IPS-18a (cell line): ENCODE results near the gene M1AP.

ENCODE experiments used
- H3K27ac ChIP-seq: one replicate; pipeline ENCODE4 v1.5.1; 2013; ENCODE audit warnings: low read length
- H3K27me3 ChIP-seq: one replicate; pipeline ENCODE4 v1.6.1; 2013; ENCODE audit warnings: mild to moderate bottlenecking, low read length; ENCODE audit not compliant: control insufficient read depth, insufficient read depth
- H3K36me3 ChIP-seq: one replicate; pipeline ENCODE4 v1.6.1; 2013; ENCODE audit warnings: low read depth, low read length; ENCODE audit not compliant: control insufficient read depth
- H3K4me1 ChIP-seq: one replicate; pipeline ENCODE4 v1.6.1; 2013; ENCODE audit warnings: low read depth, low read length; ENCODE audit not compliant: control insufficient read depth
- H3K4me3 ChIP-seq: one replicate; pipeline ENCODE4 v1.5.1; 2013; ENCODE audit warnings: low read length
- H3K9ac ChIP-seq: one replicate; pipeline ENCODE4 v1.6.1; 2013; ENCODE audit warnings: mild to moderate bottlenecking, low read length, moderate library complexity
- H3K9me3 ChIP-seq: one replicate; pipeline ENCODE4 v1.6.1; 2013; ENCODE audit warnings: low read depth, low read length; ENCODE audit not compliant: control insufficient read depth

M1AP gene

DNA sequence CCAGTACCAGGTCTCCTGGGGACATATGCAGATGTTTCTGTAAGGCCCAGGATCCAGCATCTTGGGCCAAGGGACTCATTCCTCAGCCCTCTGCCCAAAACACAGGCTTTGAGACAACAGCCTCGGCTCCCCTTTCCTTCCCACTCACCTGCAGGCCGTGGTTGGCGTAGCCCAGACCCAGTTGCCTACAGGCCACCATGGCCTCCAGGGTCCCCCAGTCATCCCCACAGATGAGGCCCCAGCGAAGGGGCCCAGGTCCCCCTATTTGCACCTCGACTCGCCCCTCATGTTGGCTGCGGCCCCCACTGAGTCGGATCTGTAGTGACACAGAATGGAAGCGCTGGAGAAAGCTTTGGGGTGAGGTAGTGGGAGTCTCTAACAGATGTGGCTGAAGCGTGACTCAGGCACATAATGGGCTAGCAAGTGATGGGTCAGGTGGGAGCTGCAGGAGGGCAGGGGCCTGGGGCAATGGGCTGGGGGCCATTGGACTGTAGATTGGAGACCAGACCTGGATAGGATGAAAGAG is 112.6 kb downstream of the M1AP start:
- Histone ChIP-seq H3K9ac (no peak overlapping the region), H3K4me3 (no peak overlapping the region), H3K36me3 (peaks cover 22% of the 10 kb centered on the region), H3K4me1 (no peaks in the 10 kb centered on the region), H3K9me3 (no peaks in the 10 kb centered on the region), H3K27me3 (no peaks in the 10 kb centered on the region), H3K27ac (no peak overlapping the region)

DNA sequence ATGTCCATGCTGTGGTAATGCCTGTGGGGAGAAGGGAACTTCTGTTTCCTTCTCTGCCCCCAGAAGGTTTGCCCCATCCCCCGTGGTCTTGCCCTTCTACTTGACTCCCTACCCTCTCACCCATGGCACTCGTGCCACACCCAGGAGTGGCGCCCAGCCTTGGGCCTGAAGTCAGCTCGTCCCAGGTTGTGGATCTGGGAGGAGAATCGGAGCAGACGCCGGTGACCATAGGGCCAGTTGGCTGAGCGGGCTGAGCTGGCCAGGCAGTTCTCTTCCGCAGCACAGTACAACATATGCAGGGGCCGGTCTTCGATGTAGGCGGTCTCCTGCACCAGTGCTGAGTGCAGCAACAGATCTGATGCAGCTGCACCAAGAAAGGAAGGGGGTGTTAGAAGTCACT is 113.7 kb downstream of the M1AP start:
- no peaks in the 10 kb centered on the region for H3K4me1 ChIP-seq
- H3K9me3 ChIP-seq = no peaks in the 10 kb centered on the region
- no peak overlapping the region for H3K27ac ChIP-seq
- no peaks in the 10 kb centered on the region for H3K27me3 ChIP-seq
- H3K4me3 ChIP-seq = no peak overlapping the region
- peaks cover 22% of the 10 kb centered on the region for H3K36me3 ChIP-seq
- H3K9ac ChIP-seq = no peak overlapping the region

DNA sequence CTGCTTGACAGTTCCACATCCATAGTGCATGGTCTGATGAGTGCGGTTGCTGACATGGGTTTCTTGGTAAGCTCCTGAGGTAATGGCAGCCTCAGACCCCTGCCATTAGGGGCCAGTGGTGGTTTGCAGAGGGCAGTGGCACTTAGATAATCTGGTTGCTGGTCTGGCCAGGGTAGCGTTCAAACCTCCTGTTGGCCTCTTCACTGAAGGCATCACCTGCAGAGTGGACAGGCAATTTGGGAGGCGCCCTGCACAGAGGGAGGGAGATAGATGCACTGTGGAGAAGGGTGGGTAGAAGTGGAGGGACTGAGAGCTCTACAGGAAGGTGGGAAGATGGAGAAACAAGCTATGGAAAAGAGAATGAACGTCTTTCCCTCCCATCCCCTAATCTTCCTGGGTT is 114.7 kb downstream of the M1AP start:
- no peak overlapping the region for H3K9ac ChIP-seq
- no peaks in the 10 kb centered on the region for H3K27me3 ChIP-seq
- no peak overlapping the region for H3K4me3 ChIP-seq
- H3K4me1 ChIP-seq = no peaks in the 10 kb centered on the region
- H3K9me3 ChIP-seq = no peaks in the 10 kb centered on the region
- peaks cover 22% of the 10 kb centered on the region for H3K36me3 ChIP-seq
- H3K27ac ChIP-seq = no peak overlapping the region

DNA sequence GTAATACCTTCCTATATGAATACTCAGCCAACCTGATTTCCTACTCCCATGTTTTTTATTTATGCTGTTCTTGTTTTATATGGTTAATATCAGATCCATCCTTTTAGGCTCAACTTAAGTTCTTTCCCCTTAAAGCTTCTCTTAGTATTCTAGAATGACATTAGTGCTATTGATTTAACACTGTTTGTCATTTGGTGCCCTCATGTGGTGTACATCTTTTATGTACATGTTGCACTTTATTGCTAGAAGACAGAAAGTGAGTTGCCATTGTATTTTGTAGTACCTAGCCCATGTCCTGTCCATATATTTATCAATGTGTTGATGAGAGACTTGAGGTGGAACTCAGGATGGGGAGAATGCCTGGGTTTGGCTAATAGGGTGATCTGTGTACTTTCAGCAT is 115.9 kb downstream of the M1AP start:
- no peak overlapping the region for H3K4me3 ChIP-seq
- no peaks in the 10 kb centered on the region for H3K4me1 ChIP-seq
- H3K27ac ChIP-seq = no peak overlapping the region
- peaks cover 26% of the 10 kb centered on the region for H3K36me3 ChIP-seq
- no peak overlapping the region for H3K9ac ChIP-seq
- H3K9me3 ChIP-seq = no peaks in the 10 kb centered on the region
- no peaks in the 10 kb centered on the region for H3K27me3 ChIP-seq

- Histone ChIP-seq H3K4me3 (no peak overlapping the region), H3K27ac (no peak overlapping the region), H3K27me3 (no peaks in the 10 kb centered on the region), H3K9ac (no peak overlapping the region), H3K9me3 (no peaks in the 10 kb centered on the region), H3K36me3 (peaks cover 32% of the 10 kb centered on the region), H3K4me1 (no peaks in the 10 kb centered on the region)
These were observed 116.5 kb downstream of the M1AP start for GRCh38 chr2:74531666-74532065.

DNA sequence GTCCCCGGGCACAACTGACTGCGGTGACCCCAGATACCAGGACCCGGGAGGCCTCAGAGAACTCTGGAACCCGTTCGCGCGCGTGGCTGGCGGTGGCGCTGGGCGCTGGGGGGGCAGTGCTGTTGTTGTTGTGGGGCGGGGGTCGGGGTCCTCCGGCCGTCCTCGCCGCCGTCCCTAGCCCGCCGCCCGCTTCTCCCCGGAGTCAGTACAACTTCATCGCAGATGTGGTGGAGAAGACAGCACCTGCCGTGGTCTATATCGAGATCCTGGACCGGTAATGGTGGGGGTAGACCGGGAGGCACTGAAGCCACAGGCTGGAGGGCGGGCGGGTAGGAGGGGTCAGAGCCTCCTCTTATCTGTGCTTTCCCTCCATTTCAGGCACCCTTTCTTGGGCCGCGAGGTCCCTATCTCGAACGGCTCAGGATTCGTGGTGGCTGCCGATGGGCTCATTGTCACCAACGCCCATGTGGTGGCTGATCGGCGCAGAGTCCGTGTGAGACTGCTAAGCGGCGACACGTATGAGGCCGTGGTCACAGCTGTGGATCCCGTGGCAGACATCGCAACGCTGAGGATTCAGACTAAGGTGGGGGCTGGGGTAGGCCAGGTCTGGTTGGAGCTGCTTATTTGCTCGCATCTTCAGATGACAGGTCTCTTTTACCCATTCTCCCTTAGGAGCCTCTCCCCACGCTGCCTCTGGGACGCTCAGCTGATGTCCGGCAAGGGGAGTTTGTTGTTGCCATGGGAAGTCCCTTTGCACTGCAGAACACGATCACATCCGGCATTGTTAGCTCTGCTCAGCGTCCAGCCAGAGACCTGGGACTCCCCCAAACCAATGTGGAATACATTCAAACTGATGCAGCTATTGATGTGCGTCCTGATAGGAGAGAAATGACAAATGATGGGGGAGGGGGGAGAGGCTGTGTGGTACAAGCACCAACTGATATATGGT is 117.6 kb downstream of the M1AP start:
- peaks cover 33% of the 10 kb centered on the region for H3K36me3 ChIP-seq
- H3K9me3 ChIP-seq = no peaks in the 10 kb centered on the region
- no peak overlapping the region for H3K27ac ChIP-seq
- peak overlapping the region; percentile 64 for H3K9ac ChIP-seq
- no peaks in the 10 kb centered on the region for H3K4me1 ChIP-seq
- H3K27me3 ChIP-seq = no peaks in the 10 kb centered on the region
- H3K4me3 ChIP-seq = peak overlapping the region; percentile 98

DNA sequence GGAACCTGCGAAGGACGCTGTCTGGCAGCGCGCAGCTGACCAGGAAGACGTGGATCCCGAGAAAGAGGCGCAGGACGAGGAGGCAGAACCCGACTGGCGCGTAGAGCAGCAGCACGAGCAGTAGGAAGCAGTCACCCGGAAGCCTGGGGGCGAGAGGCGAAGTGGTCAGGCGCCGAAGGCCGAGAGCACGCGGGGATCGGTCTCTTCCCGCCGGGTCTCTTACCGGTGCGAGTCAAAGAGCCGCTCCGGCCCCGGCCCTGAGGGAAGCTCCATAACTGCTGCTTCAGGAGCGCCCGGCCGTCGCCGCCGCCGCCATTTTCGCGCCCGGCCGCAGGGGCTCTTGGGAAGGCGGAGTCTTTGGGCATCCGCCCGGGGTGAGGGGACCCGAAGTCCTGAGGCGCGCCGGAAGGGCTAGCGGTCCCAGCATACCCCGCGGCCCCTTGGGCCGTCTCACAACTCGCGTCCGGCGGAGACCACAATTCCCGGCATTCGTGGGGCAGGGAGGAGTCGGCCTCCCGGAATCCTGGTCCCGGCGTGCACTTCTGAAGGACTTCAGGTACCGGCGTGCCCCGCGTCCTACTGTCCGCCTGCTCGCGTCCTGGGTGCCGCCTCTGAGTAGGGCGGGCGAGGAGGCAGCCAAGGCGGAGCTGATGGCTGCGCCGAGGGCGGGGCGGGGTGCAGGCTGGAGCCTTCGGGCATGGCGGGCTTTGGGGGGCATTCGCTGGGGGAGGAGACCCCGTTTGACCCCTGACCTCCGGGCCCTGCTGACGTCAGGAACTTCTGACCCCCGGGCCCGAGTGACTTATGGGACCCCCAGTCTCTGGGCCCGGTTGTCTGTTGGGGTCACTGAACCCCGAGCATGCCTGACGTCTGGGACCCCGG is 118.5 kb downstream of the M1AP start, which contains the start of the genes AUP1 and HTRA2:
TSS of gene AUP1 (minus strand) at position 350 of the 882 bp plus-strand sequence. CDS start at position 273, 77 bp downstream.
TSS of gene HTRA2 (plus strand) at position 577 of the 882 bp plus-strand sequence. CDS start at position 651, 74 bp downstream.
- Histone ChIP-seq H3K27me3 (no peaks in the 10 kb centered on the region), H3K4me1 (no peaks in the 10 kb centered on the region), H3K4me3 (peak within 1 kb of the TSS; percentile 98), H3K9ac (peak within 1 kb of the TSS; percentile 94), H3K27ac (peak within 1 kb of the TSS; percentile 88), H3K36me3 (peaks cover 33% of the 10 kb centered on the region), H3K9me3 (no peaks in the 10 kb centered on the region)

- Histone ChIP-seq H3K4me1 (no peaks in the 10 kb centered on the region), H3K27me3 (no peaks in the 10 kb centered on the region), H3K36me3 (peaks cover 25% of the 10 kb centered on the region), H3K27ac (peak overlapping the region; percentile 88), H3K9me3 (no peaks in the 10 kb centered on the region), H3K9ac (peak overlapping the region; percentile 94), H3K4me3 (peak overlapping the region; percentile 98)
These were observed 119.4 kb downstream of the M1AP start for GRCh38 chr2:74528600-74529356.

GRCh38 chr2:74527741-74528140 is 120.4 kb downstream of the M1AP start:
- no peaks in the 10 kb centered on the region for H3K9me3 ChIP-seq
- no peak overlapping the region for H3K27ac ChIP-seq
- no peaks in the 10 kb centered on the region for H3K4me1 ChIP-seq
- H3K9ac ChIP-seq = no peak overlapping the region
- H3K4me3 ChIP-seq = no peak overlapping the region
- peaks cover 9% of the 10 kb centered on the region for H3K27me3 ChIP-seq
- H3K36me3 ChIP-seq = peaks cover 16% of the 10 kb centered on the region

GRCh38 chr2:74526649-74527230 is 121.4 kb downstream of the M1AP start:
- H3K4me3 ChIP-seq = no peak overlapping the region
- no peak overlapping the region for H3K9ac ChIP-seq
- no peaks in the 10 kb centered on the region for H3K4me1 ChIP-seq
- peaks cover 14% of the 10 kb centered on the region for H3K36me3 ChIP-seq
- H3K9me3 ChIP-seq = no peaks in the 10 kb centered on the region
- H3K27ac ChIP-seq = no peak overlapping the region
- peaks cover 19% of the 10 kb centered on the region for H3K27me3 ChIP-seq
